SKM-1 (cell line): ENCODE measurements around the gene COBLL1.

Source experiments
- DNase-seq: peaks from one replicate; lab custom pipeline; 2025; ENCODE audit not compliant: unreplicated experiment; lab: John Stamatoyannopoulos, UW

COBLL1 gene

DNA sequence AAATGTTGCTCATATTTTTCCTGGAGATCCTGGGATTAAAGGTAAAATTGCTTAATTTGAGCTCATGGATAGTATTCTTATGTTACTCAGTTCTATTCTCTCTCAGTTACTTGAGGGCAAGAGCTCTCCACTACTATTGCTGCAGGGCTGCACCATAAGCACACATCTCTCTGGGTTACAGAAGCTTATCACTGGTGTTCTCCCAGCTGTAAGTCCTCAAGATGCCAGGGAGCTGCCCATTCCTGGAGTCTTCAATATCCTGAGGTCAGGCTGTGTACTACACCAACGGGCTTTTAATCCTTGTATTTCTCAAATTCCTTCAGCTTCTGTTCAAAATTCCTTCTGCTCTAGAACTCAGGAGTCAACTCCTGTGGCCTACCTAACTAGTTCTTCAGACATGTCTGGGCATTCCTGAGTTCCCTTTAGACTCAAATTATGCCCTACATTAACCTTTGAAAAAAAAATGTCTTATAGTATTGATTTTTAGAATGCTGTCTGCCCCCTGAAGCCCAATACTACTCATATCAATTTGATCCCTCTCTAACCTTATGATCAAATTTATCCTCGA lies 17.7 kb upstream of the COBLL1 start:
- no peak for DNase-seq

DNA sequence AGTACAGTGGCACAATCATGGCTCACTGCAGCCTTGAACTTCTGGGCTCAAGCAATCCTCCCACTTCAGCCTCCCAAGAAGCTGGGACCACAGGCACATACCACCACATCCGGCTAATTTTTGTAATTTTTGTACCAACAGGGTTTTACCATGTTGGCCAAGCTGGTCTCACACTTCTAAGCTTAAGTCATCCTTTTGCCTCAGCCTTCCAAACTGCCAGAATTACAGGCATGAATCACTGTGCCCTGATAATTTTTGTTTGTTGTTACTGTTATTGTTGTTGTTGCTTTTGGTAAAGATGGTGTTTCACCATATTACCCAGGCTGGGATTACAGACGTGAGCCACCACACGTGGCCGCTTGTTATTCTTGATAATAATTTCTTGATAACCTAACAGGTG lies 10.5 kb upstream of the COBLL1 start:
- DNase-seq, result no peak

DNA sequence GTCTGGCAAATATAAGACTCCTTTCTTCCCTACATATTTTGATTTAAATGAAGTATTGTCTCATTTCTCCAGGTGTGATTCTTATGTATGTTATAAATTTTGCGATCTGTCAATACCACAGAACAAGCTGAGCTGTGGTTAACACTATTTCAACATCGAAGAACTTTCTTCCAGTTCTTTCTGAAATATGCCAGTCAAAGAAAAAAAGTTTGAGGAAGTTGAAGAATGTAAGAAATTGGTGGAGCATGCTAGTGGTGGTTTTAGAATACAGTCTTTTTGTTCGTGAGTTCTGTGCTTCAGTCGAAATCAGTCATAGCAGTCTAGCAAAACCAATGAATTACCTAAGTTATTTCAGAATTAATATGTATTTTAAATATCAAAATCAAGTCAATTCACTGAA lies 8.6 kb upstream of the COBLL1 start:
- DNase-seq, result peak; percentile 59

DNA sequence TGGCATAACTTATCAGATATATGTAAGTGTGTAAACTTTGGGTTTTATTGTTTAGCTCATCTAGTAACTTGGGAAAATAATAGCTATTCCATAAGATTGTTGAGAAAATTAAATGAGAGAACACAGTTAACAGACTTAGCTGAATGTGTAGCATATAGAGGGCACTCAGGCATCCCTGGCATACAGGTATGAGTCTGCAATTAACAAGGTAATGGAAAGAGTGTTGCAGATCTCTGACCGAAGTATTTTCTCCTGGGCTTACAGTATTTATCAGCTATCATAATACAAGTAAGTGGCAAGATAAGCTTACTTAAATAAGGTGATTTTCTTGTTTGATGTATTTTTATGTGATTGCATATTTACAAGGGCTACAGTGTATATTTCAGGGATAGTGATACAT lies 7.9 kb upstream of the COBLL1 start:
- no peak for DNase-seq

DNA sequence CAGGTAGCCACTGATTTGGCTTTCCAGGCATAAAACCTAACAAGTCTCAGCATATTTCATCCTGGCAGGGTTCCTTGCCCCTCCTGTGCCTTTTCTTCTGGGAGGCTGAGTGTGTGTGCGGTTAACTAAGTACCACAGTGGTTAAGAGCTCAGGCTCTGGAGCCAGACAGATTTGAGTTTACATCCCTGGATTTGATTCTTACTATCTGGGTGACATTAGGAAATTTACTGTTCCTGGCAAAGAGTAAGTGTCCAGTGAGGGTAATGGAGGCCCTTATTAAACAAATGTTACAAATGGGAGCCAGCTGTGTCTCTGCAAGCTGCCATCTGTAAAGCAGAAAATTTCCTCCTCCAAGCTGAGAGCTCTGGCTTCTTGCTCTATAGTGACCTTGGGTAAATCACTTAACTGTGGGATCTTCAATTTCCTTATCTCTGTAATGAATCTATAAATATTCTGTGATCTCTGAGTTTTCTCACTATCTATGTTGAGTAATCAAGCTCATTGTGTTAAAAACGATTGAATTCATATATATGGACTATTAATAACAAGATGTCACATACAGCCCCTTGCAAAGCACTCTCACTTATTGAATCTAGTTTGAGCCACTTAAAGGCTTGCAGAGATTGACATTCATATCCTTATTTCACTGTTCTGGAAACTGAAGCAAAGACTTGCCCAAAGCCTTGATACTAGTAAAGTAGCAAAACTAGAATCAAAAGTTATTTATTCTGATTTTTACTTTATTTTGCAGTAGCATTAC lies 6.5 kb upstream of the COBLL1 start:
- DNase-seq, result no peak

DNA sequence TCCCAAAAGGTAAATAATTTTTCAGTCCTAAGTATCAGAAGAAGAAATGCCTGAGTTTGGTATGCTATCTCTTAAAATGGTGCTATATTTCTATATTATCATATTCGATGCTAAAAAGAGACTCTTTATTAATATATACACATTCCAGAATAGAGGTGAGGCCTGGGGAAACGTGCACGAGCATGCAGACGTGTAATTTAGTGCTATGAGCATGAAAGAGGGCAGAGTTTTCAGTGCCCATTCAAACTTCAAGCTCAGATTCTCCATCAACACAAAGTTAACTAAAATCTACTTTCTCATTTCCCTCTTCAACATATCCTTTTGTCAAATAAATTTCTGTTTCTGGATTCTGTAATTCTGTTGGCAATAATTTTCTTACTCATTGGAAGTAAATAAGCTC lies 5.7 kb upstream of the COBLL1 start:
- no peak for DNase-seq

DNA sequence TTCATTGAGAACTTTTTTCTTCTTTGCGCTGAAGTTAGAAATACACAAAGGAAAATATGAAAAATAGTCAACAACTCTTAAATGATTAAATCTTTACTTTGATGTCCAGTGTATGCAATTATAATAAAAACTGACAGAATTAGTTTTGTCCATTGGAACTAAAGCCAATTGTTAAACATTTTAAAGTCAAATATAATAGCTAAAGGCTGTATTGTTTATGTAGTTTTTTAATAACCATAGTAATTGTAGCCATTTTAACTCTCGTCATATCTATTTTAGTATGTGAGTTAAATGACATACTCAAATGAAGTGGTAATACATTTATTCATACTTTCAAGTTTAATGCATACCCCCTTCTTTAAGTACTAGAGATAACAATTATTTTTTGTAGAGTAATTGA lies 4.7 kb upstream of the COBLL1 start:
- DNase-seq, result no peak

DNA sequence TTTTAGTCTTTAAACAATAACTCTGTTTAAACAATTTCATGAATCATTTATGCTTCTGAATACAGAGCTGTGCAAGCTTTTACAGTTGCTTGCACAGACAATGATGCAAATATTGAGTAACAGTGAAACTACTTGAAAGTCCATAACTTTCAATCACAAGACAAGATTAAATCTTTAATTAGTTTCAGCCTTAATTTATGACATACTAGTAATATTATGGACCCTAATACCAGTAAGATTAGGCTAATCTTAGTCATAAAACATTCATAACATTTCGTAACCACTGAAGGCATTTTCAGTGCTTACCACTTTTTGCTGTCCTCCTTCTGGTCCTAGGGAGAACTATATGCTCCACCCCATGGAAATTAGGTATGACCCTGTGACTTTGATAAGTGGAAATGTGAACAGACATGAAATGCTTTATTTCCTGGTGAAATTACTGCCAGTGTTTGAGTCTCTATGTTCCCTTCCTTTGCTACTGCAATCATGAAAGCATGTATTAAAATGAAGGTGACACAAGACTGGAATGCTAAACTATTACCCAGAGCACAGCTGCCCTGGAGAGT lies 1.8 kb upstream of the COBLL1 start:
- no peak for DNase-seq

DNA sequence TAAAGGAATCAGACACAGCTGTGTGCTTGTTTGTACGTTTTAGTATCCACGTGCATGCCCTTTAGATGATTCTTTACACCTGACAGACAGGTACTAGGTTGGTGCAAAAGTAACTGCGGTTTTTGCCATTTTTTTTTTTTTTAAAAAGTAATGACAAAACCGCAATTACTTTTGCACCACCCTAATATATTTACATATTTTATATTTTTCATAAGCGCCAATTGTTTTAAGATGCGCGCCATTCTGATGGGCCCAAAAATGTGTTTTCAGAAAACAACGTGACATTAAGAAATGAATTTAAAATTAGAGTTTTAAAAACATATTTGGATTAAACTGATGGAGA lies 972 bp upstream of the COBLL1 start:
- no peak for DNase-seq

DNA sequence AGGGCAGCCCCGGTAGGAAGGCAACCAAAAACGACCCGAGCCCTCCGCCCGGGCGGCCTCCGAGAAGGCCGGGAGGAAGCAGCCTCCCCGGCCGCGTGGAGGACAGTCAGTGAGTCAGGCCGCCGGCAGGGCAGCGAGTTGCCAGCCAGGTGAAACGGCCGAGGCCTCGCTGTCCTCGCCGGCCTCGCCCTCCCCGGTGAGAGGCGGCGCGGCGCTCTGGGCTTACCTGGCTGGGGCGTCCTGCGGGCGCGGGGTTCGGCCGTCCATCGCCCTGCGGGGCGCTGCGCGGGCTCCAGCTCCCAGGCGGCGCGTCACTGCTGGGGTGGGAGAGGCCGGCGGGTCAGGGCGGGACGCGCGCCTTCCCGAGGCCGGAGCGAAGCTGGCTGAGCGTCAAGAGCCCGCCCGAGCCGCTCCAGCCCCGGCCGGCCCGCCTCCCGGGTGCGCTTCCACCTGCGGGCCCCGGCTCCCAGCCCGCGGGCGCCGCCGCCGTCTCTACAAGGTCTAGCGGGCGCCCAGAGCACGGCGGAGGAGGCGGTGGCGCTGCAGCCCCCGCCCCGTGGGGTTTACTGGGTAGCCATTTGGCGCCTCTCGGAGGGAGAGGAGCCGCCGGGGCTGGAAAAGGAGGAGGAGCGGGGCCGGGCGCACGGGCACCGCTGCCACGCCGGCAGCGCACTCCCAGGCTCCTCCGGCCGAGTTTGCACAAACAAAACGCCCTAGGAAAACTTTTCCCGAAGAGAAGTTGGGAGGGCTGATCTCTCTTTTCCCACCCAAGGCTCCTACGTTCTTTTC lies 499 bp downstream of the COBLL1 start:
- DNase-seq, result peak; percentile 49

DNA sequence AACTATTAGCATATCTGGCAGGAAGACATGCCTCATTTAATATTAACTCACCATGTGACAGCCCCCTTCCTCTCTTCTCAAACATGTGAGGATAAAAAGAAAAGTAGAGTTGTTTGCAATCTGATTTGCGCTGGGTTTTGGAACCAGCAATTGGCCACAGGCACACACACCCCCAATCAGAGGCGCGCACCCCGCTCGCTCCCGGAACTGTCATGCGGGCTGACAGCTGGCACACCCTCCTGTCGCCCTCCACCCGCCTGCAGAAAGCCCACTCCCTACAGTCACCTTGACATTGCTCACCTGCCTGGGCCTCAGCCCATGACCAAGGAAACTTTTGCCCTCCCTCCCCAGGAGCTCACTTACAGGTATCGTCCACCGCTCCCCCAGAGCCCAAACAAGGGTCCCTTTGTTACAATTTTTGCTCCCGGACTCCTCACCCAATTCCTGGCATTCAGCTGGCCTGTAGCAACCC lies 1.1 kb downstream of the COBLL1 start:
- DNase-seq, result no peak

DNA sequence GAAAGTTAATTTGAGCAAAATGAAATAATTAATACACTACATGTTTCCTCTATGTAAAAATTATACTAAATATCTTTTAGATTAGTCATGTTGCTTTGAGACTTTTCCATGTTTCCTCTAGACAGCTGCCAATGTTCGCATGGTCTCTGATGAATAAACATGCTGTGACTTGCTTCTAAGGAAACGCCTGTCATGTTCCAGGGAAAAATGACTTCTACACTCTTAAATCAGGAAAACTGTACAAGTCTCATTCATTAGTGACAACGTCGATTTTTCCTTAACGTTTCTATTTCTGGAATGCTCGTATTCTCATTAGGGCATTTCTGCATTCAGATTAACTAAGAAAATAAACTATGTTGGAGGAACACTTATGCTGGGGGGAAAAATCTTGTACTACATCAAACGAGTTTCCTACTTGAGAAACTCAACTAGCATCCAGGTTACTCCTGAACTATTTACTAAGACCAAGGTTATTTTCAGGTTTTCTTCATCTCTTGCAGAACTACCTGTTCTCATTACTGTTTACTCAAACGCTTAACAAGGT lies 1.6 kb downstream of the COBLL1 start:
- no peak for DNase-seq

DNA sequence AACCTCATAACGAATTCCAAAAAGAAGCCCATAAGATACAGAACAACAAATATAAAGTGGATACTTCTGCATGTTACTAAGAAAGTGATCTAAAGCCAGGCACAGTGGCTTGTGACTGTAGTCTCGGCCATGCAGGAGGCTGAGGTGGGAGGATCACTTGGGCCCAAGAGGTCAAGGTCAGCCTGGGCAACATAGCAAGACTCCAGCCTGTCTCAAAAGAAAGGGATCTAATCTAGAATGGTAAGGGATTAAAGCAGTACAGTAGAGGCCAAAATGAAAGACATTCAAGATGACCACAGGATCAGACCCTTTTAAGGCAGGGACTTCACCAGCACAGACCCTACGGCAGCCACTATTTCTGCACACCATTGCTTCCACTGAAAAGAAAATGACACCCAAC lies 3.8 kb downstream of the COBLL1 start:
- no peak for DNase-seq

DNA sequence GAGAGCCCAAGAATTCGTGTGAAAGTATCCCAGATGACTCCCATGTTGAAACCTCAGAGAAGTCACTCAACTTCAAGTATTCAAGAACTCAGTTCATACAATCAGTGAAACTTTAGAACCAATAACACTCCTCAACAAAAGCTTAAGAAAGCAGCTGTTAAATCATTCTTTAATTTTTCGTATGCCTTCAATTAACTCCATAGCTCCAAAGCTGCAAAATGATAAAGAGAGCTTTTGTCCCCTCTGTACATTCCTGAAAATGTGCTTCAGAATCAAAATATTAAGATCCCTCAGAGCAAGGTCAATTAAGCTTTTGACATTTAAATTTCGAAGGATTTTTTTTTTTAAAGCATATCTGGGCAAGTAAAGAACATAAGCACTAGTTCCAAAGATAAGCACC lies 4.7 kb downstream of the COBLL1 start:
- DNase-seq, result no peak

DNA sequence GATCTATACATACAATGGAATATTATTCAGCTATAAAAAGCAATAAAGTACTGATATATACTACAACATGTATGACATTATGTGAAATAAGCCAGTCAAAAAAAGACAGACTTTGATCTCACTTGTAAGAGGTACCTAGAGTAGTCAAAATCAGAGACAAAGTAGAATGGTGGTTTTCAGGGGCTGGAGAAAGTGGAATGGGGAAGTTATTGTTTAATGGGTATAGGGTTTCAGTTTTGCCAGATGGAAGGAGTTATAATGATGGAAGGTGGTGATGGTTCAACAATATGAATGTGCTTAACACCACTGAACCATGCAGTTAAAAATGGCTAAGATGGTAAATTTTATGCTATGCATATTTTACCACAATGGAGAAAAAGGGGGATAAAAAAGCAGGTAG lies 6.3 kb downstream of the COBLL1 start:
- DNase-seq, result no peak

DNA sequence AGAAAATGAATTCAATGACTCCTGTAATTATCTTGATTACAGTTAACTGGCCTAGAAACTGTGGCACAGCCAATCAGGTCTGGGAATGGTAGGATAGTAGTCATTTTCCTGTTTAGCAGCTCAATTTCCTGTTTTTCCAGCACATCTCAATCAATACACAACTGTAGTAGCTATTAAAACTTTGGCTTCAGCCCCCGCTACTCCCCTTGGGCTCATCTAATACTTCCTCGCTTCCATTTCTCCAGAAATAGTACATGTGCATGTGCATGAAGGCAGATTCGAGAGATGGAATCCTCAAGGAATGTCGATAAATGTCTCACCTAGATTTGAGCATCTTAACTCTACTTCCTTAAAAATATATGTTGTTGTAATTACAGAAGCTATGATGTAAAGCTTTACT lies 9.7 kb downstream of the COBLL1 start:
- DNase-seq, result no peak

DNA sequence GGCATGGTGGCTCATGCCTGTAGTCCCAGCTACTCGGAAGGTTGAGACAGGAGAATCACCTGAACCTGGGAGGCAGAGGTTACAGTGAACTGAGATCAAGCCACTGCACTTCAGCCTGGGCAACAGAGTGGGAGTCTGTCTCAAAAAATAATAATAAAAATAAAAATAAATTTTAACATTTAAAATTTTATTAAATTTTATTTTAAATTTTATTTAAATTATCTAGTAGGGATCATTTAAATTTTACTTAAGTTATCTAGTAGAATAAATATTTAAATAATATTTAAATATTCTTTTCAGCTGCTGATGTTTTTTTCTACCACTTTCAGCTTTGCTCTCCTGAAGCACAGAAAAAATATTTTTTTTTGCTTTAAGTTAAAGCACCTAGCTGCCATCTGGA lies 10.4 kb downstream of the COBLL1 start:
- no peak for DNase-seq

DNA sequence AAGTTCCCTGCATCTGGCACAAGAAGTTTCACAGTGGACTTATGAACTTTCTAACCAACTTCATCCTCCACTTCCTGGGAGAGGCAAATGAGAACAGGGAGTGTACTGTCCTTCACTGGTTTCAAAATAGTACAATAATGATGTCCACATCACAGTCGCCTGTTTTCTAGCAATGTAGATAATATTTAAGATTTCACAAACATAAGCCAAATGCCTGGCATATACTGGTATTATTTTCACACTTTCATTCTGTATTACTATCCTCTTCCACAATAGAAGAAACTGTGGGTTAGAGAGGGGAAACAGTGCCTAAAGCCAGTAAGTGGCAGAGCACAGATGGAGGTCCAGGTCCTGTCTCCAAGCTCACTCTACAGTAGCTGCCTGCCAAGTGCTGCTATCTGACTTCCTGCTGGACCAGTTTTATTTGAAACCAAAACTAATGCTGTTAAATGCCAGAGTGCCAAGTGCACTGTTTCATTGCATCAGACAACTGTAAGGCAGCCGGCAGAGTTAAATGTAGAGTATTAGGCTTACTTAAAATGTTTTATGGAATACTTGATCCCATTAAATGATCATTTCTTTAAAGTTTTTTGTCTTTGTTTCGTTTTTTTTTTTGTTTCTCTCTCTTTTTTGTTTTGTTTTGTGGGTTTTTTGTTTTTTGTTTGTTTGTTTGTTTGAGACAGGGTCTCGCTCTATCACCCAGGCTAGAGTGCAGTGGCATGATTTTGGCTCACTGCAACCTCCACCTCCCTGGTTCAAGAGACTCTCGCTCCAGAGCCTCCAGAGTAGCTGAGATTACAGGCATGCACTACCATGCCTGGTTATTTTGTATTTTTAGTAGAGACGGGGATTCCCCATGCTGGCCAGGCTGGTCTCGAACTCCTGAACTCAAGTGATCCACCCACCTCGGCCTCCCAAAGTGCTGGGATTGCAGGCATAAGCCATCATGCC lies 15.1 kb downstream of the COBLL1 start:
- DNase-seq, result no peak

DNA sequence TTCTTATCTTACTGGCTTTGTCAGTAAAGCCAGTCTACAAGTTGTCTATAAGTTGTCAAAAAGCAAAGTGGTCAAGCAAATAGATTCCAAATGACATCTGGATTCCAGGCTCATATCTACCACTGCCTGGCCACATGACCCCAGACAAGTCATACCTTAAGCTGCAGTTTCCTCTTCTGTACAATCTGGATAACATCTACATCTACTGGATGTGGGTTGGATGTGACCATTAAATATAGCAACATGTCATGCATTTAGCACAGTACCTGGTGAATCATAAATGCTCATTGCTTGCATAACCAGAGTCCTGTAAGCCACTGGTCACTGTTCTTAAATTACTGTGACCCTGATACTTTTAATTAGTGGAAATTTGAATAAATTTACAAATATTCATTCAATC lies 16.8 kb downstream of the COBLL1 start:
- DNase-seq, result no peak

DNA sequence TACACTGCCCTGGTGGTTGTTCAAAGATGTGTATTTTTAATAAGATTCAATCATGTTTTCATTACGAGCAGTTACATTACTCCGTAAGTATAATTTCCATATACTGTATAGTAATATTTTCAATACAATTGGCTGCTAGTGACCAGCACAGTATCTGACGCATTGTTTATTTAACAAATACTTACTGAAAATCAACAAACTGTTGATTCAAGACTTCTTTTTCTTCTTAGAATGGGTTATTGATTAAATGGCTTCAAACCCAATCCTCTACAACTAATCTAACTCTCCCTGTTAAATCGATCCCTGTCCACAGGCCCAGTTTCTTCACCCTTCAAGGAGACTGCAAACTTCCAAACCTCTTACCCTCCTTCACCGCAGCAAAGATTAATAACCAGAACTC lies 18.5 kb downstream of the COBLL1 start:
- DNase-seq, result no peak

DNA sequence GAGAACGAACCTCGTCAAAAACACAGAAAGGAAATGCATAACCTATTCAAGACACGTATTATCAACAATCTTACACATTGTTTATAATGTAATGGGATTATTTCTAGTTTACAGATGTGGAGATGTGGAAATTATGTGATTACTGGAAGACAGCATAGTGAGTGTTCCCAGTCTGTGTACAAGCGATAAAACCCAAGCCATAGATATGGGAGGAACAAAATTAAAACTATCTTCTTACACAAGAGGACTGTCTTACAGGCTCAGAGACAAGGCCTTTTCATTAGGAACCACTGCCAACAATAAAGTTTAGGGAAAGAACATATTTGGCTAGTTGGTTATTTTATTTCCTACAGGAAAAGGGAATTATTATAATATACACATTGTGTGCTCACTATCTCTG lies 20.3 kb downstream of the COBLL1 start:
- DNase-seq, result no peak
